ENCODE results near the gene BABAM1.

GRCh38 chr19:17325881-17326594 lies 58.8 kb downstream of the BABAM1 start:
- TF ChIP-seq CTCF (IDR thresholded peaks at IDR 0.05) (no peak), POLR2A (IDR thresholded peaks at IDR 0.05) (no peak)
